GM12873 (cell line): ENCODE data around the gene ENPP3.
"Not testable (repeated sequence)": the region's sequence is repeated elsewhere in the genome, so short reads cannot be mapped to it uniquely, and the experiment has no call there.

Source experiments
- TF ChIP-seq, protein P1 (sequence below): IDR thresholded peaks from 2 replicates; pipeline ENCODE4 v1.5.1; 2012; ENCODE audit warnings: low read depth, mild to moderate bottlenecking, moderate library complexity, low read length, control low read depth; ENCODE audit not compliant: insufficient read depth; ENCODE audit errors: missing control alignments

ENPP3 gene

DNA sequence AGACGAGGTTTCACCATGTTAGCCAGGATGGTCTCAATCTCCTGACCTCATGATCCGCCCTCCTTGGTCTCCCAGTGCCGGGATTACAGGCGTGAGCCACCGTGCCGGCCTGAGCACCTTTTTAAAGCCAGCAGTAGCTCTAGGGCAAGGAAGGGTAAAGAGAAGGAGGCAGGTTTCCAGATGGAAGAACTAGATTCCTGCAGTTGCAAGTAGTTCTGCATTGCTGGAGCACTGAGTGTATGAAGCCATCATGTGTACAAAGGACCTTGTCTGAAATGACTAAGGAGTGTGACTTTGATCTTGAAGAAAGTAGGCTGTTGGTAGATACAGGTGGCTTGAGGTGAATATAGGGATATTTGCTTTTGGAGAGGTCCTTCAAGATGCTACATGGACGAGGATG is 59.9 kb downstream of the ENPP3 start:
- TF ChIP-seq, protein P1, sequence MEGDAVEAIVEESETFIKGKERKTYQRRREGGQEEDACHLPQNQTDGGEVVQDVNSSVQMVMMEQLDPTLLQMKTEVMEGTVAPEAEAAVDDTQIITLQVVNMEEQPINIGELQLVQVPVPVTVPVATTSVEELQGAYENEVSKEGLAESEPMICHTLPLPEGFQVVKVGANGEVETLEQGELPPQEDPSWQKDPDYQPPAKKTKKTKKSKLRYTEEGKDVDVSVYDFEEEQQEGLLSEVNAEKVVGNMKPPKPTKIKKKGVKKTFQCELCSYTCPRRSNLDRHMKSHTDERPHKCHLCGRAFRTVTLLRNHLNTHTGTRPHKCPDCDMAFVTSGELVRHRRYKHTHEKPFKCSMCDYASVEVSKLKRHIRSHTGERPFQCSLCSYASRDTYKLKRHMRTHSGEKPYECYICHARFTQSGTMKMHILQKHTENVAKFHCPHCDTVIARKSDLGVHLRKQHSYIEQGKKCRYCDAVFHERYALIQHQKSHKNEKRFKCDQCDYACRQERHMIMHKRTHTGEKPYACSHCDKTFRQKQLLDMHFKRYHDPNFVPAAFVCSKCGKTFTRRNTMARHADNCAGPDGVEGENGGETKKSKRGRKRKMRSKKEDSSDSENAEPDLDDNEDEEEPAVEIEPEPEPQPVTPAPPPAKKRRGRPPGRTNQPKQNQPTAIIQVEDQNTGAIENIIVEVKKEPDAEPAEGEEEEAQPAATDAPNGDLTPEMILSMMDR, result no peak

DNA sequence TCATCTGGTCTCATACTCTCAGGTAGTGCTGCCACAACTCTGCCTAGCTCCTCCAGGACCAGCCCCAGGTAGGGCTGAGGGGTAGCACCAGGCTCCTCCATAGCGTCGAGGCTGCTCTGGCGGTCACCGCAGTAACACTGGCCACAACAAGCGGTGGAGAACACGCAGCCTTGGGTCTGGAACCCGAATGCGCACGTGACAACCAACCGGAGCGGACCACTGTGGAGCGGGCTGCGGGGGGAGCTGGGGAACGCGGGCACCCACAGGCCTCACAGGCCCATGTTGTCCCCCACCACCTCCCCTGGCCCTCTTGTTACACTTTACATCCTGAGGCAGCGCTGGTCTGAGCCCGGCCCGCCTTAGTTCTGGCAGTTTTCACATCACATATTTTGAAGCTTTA is 73.8 kb downstream of the ENPP3 start, which contains the start of gene CTAGE9:
Gene CTAGE9 (minus strand): TSS at position 101 of the 400 bp plus-strand sequence. CDS start 0 bp downstream, at position 101.
- TF ChIP-seq, protein P1, result not testable (repeated sequence)

DNA sequence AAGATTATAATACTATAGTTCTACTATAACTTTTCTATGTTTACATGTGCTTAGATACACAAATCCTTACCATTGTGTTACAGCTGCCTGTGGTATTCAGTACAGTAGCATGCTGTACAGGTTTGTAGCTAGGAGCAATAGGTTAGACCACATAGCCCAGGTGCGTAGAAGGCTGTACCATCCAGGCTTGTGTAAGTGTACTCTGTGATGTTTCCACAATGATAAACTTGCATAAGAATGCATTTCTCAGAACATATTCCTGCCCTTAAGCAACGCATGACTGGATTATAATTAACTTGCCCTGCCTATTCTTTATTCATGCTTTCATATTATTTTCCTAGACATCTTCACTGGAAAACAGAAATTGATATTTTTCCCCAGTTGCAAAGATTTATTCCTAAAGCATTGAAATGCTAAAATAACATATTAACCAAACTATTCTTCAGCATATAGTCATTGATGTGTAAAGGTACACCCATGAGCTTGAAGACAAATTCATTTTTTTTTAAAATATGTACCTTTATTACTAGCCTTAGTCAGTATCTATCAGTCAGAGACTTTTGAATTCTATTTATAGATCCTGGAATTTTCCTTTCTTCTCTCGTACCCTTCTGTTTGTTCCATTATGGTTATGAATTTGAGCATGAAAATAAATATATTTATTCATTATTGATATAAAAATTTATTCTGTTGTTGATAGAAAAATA is 80.9 kb downstream of the ENPP3 start:
- TF ChIP-seq, protein P1, result no peak

DNA sequence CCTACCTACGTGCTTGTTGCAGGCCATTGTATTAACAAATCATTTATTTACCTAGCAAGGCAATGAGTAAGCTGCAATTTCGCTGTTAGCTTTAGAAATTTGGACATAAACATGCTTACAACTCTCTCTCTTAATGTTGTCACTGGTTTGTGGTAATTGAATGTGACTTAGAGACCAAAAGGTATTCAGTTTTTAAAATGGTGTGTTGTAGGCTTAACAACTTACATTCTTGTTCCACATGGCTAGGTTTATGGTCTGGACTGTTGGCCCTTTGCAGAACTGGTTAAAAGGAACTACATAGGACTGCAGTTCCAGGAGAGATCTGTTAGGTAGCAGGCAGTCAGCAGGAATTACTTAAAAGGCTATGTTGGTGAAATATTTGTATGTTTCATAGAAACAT is 84.1 kb downstream of the ENPP3 start:
- TF ChIP-seq, protein P1, result no peak

DNA sequence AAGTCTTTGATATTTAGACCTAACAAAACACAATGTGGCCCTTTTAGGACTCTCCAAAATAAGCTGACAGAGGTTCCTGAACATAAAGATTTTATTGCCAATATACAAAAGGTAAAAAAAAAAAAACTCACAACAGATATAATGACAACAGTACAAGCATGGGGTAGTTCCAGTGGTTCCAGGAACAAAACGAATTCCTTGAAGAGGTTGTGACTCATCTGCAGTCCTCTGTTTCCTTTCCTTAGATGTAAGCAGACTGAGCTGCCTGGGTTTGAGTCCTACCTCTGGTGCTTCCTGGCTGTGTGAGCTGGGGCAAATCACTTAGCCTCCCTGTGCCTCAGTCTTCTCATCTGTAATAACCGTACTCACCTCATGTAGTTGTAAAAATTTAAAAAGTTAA is 87.0 kb downstream of the ENPP3 start:
- TF ChIP-seq, protein P1, result no peak

DNA sequence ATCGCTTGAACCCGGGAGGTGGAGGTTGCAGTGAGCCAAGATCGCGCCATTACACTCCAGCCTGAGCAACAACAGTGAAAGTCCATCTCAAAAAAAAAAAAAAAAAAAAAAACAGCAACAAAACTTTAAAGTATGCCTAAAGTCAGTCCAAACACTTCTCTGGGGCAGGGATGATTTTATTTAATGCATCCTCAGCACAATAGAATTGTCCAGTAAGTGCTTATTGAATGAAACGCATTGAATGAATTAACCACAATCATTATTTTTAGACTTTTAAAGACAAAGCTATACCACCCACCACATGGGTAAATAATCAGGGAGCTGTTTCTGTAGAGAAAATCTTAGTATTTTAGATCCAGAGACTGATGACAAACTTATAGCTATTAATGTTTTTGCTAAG is 90.4 kb downstream of the ENPP3 start:
- TF ChIP-seq, protein P1, result no peak

DNA sequence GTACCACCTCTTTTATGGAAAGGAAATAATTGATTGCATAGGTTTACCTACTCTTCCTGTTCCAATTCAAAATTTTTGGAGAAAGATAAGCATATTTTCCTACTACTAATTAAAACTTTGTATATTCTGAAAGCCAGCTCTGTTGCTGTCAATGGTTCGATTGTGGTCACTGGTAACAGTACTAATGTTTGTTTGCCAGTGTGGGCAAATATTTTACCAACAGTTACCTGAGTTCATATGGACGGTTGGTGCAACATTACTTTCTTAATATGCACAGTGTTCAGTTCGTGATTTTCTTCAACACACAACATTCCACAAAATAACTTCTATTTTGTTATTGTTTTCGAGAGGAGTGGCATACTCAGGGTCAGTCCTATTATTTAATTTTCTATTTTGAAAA is 90.8 kb downstream of the ENPP3 start:
- TF ChIP-seq, protein P1, result no peak
